NCI-H2107 treated with DMSO at 0.1 percent for 48 hours (cell line): Measurements from ENCODE around the gene RNASEL.

Source experiments
- DNase-seq: peaks from one replicate; lab custom pipeline; 2025; ENCODE audit not compliant: unreplicated experiment; lab: John Stamatoyannopoulos, UW

The RNASEL gene

GRCh38 chr1:182622901-182623528 is 34.0 kb upstream of the RNASEL start:
- no peak for DNase-seq

GRCh38 chr1:182621906-182622305 is 32.9 kb upstream of the RNASEL start:
- no peak for DNase-seq

- no peak for DNase-seq
These were observed 32.0 kb upstream of the RNASEL start for GRCh38 chr1:182620924-182621585.

- DNase-seq = peak; percentile 92
These were observed 28.8 kb upstream of the RNASEL start for GRCh38 chr1:182617734-182618351.

GRCh38 chr1:182617014-182617429 is 28.0 kb upstream of the RNASEL start:
- DNase-seq = peak; percentile 46

GRCh38 chr1:182616130-182617013 is 27.3 kb upstream of the RNASEL start:
- DNase-seq = peak; percentile 99

- DNase-seq = peak; percentile 93
These were observed 26.5 kb upstream of the RNASEL start for GRCh38 chr1:182615468-182616129.

GRCh38 chr1:182614796-182615454 is 25.9 kb upstream of the RNASEL start:
- DNase-seq = peak; percentile 80

- DNase-seq = peak; percentile 97
These were observed 22.7 kb upstream of the RNASEL start for GRCh38 chr1:182611787-182612186.

- no peak for DNase-seq
These were observed 22.3 kb upstream of the RNASEL start for GRCh38 chr1:182611326-182611725.

GRCh38 chr1:182610606-182611194 is 21.6 kb upstream of the RNASEL start:
- DNase-seq = no peak

GRCh38 chr1:182608845-182609610 is 20.0 kb upstream of the RNASEL start:
- DNase-seq = peak; percentile 21

GRCh38 chr1:182608236-182608635 is 19.2 kb upstream of the RNASEL start:
- no peak for DNase-seq

GRCh38 chr1:182607566-182607965 is 18.5 kb upstream of the RNASEL start:
- no peak for DNase-seq

- peak; percentile 97 for DNase-seq
These were observed 15.4 kb upstream of the RNASEL start, which contains the start of gene RGS16 for GRCh38 chr1:182604175-182605164. TSS of gene RGS16 (minus strand) at chr1:182604389. CDS start at chr1:182604259, 130 bp downstream.

GRCh38 chr1:182603646-182604174 is 14.7 kb upstream of the RNASEL start:
- DNase-seq = peak; percentile 66

- DNase-seq = no peak
These were observed 14.0 kb upstream of the RNASEL start for GRCh38 chr1:182602935-182603645.
